Fibroblast of villous mesenchyme (primary cell): ENCODE results near the gene WDFY2. TPM values are rescaled to one million over a fixed set of nuclear protein-coding genes. Genes with fewer than 3 reads are reported as not detected.
"Not testable (repeated sequence)": the region's sequence is repeated elsewhere in the genome, so short reads cannot be mapped to it uniquely, and the experiment has no call there.

Experiments
- DNase-seq: peaks from one replicate; pipeline ENCODE4 v3.0.0-alpha.2; 2010; ENCODE audit warnings: low read depth
- H3K4me3 ChIP-seq: 2 replicates; pipeline ENCODE4 v1.5.1; 2011; ENCODE audit warnings: low read depth, mild to moderate bottlenecking, low read length
- CTCF ChIP-seq: IDR thresholded peaks from 2 replicates; pipeline ENCODE4 v1.5.1; 2012; ENCODE audit warnings: low read depth, mild to moderate bottlenecking, low read length; ENCODE audit not compliant: insufficient read depth
- total RNA-seq: library from RNA; depleted of rRNA; stranded (reverse); fragments of >200 nt; gene quantifications from 2 replicates; pipeline ENCODE4 v1.2.3, GENCODE V29; 2012

The WDFY2 gene
- total RNA-seq, 1 donor = 6.0 TPM

DNA sequence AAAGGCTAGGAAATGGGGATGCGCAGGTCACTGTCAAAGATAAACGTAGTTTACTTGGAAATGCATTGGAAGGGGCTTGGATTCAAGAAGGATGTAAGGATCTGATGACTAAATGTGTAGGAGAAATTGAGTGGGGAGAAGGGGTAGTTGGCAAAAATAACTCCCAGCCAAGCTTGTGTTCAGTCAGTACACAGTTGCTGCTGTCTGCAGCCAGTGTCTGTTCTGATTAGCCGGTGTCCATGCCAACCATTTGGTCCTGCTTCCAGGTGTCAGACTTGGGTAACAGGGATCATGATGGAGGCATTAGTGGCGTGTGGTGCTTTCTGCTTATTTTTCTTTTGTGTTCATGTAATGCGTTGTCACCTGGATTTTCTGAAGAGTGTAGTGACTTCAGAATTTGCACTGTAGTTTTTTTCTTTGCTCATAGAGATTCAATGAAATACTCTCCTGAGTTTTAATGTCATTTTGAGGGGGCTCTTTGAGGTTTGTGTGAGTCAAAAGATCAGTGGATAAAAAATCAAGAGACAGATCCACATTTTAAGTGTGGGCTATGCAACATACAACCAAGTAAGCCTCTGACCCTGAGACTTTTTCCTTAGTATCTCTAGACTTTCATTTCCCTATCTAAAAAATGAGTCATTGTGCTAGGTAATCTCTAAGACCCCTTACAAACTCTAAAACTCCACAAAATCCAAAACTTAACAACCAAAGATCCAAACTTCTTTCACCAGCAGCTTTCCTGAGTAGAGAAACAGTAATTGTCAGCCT lies 103.9 kb downstream of the WDFY2 start:
- no peak for DNase-seq
- TF ChIP-seq CTCF = no peak
- H3K4me3 ChIP-seq = no peak overlapping the region

DNA sequence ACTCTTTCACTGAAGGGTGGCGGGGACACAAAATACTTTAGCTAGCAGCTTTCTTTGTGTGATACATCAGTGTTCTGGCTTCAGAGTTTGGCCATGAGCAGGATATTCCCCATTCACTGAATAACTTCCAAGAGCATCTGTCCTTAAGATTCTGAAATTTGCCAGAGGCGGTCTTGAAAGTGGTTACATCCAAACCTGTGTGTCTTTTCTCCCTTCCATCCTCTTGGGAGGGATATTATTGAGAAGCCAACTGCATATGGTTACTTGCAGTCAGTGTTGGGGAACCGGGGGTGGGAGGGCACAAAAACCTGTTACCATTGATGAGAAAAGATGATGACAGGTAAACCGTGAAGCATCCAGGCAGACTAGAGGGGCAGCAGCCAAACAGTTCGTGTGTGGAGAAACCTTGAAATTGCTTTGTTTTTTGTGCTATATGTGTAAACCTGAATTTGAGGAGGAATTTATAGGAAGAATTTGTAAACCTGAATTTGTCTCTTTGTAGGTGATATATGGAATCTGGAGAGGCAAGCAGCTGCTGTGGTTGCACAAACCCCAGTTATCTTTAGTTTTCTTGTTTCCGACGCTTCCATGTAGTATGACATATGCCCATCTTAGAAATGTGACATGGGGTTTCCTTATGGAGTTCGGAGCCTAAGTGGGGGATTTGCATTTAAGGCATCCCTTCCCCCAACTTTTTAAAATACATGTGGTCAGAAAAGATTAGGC lies 104.8 kb downstream of the WDFY2 start:
- DNase-seq = no peak
- H3K4me3 ChIP-seq = no peak overlapping the region
- no peak for TF ChIP-seq CTCF

DNA sequence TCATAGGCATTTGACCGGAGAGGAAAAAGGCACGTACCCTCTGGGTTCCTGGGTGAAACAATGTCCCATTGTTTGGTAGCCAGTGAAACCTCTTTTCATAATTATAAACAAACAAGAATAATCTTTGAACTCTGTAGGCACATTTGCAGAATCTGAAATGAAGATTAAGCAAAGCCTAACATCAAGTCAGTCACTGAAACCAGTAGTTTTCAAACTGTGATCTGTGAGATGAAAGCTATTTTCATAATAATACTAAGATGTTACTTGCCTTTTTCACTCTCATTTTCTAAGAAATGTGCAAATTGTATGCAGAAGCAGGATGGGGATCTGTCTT lies 105.4 kb downstream of the WDFY2 start:
- no peak for DNase-seq
- no peak for TF ChIP-seq CTCF
- no peak overlapping the region for H3K4me3 ChIP-seq

GRCh38 chr13:51695677-51696076 lies 111.4 kb downstream of the WDFY2 start:
- not testable (repeated sequence) for H3K4me3 ChIP-seq, DNase-seq

DNA sequence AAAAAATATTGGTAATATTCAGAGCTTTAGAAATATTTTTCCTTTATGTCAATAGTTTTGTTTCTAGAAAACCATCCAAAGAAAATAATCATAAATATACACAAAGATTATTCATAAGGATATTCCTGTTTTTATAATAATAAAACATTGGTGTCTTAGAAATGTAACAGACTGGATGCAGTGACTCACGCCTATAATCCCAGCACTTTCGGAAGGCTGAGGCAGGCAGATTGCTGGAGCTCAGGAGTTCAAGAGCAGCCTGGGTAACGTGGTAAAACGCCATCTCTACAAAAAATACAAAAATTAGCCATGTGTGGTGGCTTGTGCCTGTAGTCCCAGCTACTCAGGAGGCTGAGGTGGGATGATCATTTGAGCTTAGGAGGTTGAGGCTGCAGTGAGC lies 112.9 kb downstream of the WDFY2 start:
- no peak for TF ChIP-seq CTCF
- H3K4me3 ChIP-seq = no peak overlapping the region
- DNase-seq = peak; percentile 34

DNA sequence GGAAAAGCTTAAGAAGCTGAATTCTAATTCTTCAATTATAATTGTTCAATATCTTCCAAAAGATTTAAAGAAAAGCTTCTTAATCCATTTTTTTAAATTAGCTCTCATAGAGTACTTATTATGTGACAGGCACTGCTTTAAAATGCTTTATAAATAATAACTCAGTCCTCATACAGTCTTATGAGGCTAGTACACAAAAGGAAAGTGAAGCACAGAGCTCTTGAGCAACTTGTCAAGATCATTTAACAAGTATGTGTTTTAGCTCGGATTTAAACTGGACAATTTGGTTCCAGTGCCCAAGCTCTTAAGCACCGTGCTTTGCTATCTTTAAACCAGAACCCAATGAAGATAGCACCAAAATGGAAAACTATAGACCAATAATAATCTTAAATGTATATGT lies 113.6 kb downstream of the WDFY2 start:
- TF ChIP-seq CTCF = no peak
- H3K4me3 ChIP-seq = no peak overlapping the region
- peak; percentile 35 for DNase-seq

DNA sequence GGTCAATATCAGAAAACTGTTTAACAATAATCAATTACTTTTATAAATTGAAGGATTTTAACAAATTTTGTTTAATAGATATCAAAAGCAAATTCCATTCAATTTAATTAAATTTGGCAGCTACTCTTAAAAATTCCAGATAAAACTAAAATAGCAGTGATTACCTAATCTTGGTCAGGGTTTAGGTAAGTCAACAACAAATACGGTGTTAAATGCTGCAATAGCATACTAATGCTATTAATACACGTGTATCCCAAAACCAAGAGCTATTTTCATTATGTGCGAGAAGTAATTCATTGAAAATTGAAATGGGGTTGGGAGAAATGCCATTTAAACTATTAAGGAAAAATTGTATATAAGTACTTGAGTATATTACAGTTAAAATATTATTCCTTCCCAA lies 114.1 kb downstream of the WDFY2 start:
- no peak for TF ChIP-seq CTCF
- no peak overlapping the region for H3K4me3 ChIP-seq
- DNase-seq = no peak
